ENCODE results near the gene PAX8.

PAX8 gene

GRCh38 chr2:113183703-113184102, 95.0 kb downstream of the PAX8 start:
- no peak for DNase-seq (ENCODE audit: low read depth, low spot score)

GRCh38 chr2:113183264-113183663, 95.5 kb downstream of the PAX8 start:
- no peak for DNase-seq (ENCODE audit: low read depth, low spot score)

GRCh38 chr2:113182471-113183260, 96.1 kb downstream of the PAX8 start:
- DNase-seq (ENCODE audit: low read depth, low spot score) = no peak

- DNase-seq (ENCODE audit: low read depth, low spot score) = no peak
Measured at GRCh38 chr2:113181258-113182051, 97.3 kb downstream of the PAX8 start.

- no peak for DNase-seq (ENCODE audit: low read depth, low spot score)
Measured at GRCh38 chr2:113180131-113180946, 98.4 kb downstream of the PAX8 start.

- no peak for DNase-seq (ENCODE audit: low read depth, low spot score)
Measured at GRCh38 chr2:113179446-113180045, 99.2 kb downstream of the PAX8 start.

GRCh38 chr2:113178891-113179290, 99.8 kb downstream of the PAX8 start:
- DNase-seq (ENCODE audit: low read depth, low spot score) = no peak

GRCh38 chr2:113178069-113178746, 100.5 kb downstream of the PAX8 start:
- DNase-seq (ENCODE audit: low read depth, low spot score) = no peak

- no peak for DNase-seq (ENCODE audit: low read depth, low spot score)
Measured at GRCh38 chr2:113176696-113177355, 101.9 kb downstream of the PAX8 start.

- no peak for DNase-seq (ENCODE audit: low read depth, low spot score)
Measured at GRCh38 chr2:113175736-113176695, 102.7 kb downstream of the PAX8 start.

GRCh38 chr2:113175042-113175628, 103.6 kb downstream of the PAX8 start:
- no peak for DNase-seq (ENCODE audit: low read depth, low spot score)

GRCh38 chr2:113174376-113174750, 104.4 kb downstream of the PAX8 start:
- DNase-seq (ENCODE audit: low read depth, low spot score) = no peak

- DNase-seq (ENCODE audit: low read depth, low spot score) = no peak
Measured at GRCh38 chr2:113173542-113174375, 105.0 kb downstream of the PAX8 start, which contains the start of gene PSD4. Gene PSD4 (plus strand): TSS chr2:113173971. CDS start chr2:113182457, 8,486 bp downstream.

GRCh38 chr2:113172721-113173541, 105.8 kb downstream of the PAX8 start:
- DNase-seq (ENCODE audit: low read depth, low spot score) = no peak

- no peak for DNase-seq (ENCODE audit: low read depth, low spot score)
Measured at GRCh38 chr2:113171334-113172075, 107.2 kb downstream of the PAX8 start.

- DNase-seq (ENCODE audit: low read depth, low spot score) = no peak
Measured at GRCh38 chr2:113169586-113169985, 109.1 kb downstream of the PAX8 start.
